Body of pancreas (tissue), 4 donors: ENCODE results near the gene ZNF423.

Source experiments
- CTCF ChIP-seq, 7 experiments: fragments of 450-650 bp in 4 of 7; fragments of 200-600 bp in 3 of 7; sonication (generic) in 3 of 7; IDR thresholded peaks; one replicate each; pipeline ENCODE4 v1.5.1; 2016 to 2019; ENCODE audit warnings: antibody characterized with exemption in 7 of 7
- POLR2A ChIP-seq, 3 donors: fragments of 450-650 bp; IDR thresholded peaks; one replicate each; pipeline ENCODE4 v1.6.1; 2016; ENCODE audit warnings: antibody characterized with exemption in 3 of 3, mild to moderate bottlenecking in 2 of 3

DNA sequence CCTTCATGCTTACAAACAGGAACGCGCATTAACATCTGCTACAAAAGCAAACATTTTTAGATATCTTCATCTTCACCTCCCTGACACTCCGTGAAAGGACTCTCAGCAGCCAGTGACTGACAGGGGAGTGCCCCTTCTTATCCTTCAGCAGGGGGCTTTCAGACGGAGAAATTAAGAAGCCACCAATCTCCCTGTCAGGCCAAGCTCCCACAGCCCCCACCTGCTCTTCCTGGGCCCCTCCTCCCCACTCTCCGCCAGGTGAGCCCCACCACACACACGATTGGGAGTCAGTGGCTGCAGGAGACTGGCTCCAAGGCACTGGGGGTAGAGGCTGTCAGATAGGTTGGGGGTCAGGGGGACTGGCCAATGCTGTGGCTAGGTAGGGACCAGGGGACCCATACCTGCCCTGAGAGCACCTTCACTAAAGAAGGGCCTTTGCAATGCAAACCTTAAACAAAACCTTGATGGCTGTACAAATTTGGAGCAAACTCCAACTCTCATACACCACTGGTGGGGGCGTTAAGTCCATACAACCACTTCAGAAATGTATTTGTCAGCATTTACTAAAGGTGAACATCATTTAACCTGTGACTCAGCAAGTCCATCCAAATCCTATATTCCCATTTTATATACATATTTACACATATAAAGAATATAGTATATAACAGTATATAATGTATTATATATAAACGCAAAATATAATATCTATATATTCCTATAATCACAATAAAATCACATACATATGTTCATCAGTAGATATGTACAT is 232.2 kb downstream of the ZNF423 start:
- TF ChIP-seq CTCF (IDR thresholded peaks at IDR 0.05): no peak
- no peak for TF ChIP-seq POLR2A (IDR thresholded peaks at IDR 0.05)
